DMS114 treated with DMSO at 0.1 percent for 48 hours (cell line): ENCODE measurements around the gene TMEM229B.

Source experiments
- DNase-seq: peaks from one replicate; lab custom pipeline; 2025; ENCODE audit not compliant: unreplicated experiment; lab: John Stamatoyannopoulos, UW

Gene TMEM229B

DNA sequence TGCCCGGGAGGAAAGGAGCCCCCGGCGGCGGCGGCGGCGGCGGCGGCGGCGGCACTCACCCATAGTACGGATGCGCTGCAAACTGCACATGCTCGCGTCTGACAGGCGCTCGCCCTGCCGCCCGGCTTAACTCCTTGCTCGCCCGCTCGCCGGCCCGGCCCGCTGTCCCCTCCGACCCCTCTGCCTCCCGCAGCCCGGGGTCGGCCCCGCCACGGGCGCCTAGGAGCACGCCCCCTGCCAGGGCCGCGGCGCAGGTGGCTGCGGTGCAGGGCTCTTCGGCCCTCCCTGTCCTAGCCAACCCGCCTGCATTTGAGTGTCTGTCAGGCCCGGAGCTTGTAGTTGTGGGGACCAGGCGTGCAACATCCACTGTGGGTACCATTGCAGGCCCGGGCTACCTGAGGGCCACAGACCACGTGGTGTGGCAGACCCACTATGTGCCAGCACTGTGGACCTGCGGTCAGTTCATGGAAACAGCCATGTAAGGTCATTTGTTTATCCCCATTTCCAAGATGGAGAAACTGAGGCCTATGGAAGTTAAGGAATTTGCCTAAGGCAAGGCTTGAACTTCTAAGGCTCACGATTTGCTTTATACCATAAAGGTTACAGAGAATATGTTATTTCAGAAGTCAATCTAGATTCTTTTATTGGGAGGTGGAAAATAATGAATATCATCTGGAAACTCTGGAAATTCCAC, 27.0 kb upstream of the TMEM229B start:
- no peak for DNase-seq

DNA sequence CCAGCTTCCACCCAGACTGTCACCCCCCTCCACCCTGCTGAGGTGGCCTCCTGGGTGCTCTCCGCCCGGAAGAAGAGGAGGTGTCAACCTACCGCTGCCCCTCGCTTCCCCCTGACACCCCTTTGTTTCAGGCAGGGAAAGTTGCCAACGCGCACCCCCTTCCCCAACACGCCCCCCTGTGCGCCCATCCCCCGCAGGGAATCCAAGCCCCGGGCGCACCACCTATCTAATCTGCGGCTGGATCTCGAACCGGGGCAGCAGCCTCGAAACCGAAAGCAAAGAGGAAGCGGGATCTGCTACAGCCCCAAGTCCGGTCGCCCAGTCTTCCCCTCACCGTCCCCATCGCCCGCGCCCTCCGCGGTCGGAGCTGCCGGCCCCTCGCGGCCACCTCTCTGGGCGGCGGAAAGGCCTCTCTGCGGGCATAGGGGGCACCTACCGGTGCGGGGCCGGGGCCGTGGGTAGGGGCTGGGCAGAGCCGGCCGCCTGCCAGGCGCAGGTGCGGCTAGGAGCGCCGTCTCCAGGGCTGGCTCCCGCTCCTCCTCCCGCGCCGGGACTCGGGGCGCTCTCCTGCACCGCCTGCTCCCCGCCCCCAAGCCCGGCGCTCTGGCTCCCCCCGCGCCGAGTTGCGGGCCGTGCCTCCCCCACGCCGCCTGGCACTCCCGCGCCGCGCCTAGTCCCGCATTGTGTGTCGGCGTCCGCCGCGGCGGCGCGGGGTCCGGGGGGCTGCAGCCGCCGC, 26.3 kb upstream of the TMEM229B start:
- no peak for DNase-seq

DNA sequence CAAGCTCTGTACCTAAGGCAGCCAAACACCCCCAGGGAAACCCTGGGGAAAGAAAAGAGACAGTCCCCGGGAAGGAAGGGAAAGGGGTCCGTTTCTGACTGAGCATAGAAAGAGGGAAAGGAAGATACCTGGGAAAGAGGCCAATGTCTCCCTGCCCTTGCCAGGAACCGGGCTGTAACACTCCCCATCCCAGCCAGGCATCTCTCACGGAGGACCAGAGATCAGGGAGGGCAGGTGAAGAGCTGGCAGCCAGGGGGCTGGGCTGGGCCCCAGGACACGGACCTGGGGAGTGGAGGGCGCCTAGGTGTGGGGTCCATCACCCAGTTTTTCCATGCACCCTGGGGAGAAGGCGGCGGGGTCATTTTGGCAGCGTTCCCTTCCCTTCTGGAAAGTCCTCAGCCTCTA, 25.7 kb upstream of the TMEM229B start:
- no peak for DNase-seq

DNA sequence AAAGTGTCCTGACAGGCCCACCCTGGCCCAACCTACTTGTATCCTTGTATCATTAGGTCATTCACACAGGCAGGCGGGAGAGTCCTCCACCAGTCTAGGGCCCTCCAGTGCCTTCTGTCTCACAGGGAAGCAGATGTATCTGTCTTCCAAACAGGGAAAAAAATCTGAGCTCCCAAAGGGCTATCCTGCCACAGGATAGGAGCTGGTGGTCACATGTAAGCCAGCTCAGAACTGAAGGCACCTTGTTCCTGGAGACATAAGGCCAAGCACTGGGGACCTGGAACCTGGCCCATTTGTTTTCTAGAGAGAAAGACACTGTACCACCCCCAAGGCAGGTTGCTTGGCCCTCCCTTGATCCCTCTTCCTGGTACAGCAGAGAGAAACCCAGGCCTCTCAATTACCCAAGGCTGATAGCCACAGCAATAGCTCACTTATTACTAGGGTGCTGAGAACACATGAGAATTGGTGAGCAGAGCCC, 25.1 kb upstream of the TMEM229B start:
- DNase-seq = no peak

DNA sequence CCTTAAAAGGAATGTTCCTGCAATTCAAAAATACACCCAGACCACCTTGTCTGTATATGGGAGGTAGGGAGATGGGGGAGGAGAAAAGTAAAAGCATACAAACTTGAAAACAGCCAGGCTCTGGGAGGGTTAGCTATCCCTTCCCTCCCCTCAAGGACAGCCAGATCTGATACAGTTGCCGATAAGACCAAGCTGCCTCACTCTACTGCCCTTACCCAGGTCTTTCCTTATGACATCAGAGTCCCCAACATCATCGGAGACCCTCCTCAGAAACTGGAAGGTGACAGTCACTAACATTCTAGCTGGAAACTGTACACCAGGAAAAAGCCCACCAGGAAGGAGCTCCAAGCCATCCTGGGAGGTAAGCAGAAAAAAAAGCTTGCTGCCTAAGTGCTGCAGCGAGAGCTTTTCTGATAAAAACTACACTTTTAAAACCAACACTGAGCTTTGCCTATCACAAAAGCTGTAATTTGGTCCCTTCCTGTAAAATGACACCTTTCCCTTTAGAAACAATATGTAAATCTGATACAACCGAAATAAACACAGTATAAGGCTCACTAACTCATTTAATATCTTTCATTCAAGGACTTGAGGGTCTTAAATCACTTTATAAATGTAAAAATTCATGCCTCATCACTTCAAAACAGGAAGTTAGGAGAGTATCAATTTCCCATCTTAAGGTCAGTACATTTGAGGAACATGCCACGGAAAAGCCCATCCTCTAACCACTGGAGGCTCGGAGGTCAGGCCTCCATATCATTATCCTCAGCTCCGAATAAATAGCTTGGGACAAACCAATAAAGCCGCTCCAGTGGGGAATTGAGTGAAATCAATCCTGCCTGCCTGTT, 24.2 kb upstream of the TMEM229B start:
- DNase-seq = no peak

DNA sequence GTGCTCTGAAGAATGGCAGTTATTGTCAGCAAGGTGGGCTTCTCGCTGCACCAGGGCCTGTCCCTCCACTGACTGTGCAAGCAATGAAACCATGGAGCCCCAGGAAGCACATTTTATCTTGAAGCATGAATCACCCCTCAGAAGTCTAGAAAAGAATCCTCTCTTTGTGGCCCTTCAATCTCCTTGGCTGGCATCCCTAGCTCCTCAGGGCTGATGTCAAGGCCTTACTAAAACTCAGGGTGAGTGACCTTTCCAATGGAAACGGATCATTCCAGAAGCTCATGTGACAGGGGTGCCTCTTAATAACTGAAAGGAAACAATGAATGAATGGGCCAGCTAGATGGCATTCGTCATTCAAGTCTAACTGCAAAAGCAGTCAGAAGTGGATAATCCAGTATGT, 22.3 kb upstream of the TMEM229B start:
- no peak for DNase-seq

DNA sequence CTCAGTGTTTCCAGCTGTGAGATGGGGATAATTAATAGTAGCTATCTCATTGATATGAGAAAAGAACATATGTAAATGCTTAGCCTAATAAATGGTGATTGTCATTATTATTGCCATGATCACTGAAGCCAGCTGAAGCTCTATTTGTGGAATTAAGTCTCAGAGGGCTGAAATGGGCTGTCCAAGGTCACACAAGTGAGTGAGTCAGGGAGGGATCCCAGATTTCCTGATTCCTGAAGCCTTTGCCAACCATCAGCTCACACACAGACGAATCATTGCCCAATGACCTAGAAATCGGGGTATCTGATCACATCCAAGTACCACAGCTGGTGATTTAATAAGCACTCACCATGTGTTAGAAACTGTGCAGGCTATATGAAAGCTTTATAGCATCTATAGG, 21.6 kb upstream of the TMEM229B start:
- no peak for DNase-seq

DNA sequence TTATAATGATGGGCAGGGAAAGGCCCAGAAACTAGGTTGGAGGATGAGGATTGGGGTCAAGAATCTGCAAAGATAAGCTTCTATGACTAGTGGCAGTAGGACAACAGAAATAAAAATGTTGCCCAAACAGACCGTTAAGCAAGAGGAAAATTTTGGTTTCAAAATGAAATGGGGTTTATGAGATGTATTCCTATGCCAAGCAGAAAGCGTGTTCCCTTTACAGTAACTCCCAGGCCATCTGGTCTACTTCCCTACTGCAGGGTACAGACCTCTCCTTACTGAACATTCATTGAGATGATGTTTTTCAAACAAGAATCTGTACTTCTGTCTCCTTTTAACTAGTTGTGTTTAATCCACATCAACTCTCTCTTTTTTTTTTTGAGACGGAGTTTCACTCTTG, 20.4 kb upstream of the TMEM229B start:
- DNase-seq = no peak

DNA sequence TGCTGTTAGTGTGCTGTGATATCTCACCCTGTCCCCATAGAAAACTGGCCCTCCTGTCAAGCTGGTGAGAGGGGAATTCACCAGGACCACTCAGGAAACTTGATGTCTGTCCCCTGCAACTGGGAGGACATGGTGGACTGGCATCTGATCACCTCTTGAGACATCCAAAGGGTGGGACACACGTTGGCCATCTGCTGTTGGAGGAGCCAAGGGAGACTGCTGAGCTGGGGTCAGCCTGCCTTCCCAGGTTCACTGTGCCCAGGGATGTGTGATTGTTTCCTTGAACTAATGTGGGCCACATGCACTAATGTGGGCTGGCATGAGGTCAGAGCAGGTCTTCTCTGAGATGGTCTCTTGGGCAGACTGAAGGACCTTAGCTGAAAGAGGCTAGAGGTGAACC, 16.7 kb upstream of the TMEM229B start:
- DNase-seq = no peak

DNA sequence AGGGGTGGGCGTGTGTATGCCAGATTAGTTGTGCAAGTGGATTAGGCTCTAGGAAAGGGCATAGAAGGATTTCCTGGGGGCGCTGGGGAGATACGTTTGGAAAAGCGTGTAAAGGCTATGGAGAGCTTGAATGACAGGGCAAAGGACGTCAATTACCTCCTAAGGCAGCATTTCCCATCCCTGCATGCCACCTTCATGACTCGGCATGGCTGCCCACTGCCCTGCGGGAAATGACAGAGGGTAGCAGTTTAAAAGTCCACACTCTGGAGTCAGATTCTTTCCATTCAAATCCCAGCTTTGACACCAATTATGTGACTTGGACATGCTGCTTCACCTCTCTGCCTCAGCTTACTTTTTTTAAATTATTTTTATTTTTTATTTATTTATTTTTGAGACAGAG, 14.8 kb upstream of the TMEM229B start:
- no peak for DNase-seq

DNA sequence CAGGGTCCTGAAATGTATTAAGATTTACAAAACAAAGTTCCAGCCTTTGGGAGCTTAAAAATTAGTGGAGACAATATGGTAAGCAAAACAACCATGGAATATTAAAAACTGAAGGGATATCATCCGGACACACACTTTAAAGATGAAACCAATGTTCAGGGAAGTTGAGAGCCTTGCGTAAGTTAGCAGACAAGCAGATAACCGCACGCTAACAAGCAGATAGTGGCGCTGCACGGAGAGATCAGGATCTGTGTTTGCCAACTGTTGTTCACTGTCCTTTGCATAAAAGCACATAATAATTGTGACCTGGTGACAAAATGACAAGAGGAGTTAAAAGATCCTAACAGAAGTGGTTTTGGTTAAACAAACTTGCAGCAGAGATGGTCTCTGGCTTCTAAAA, 14.3 kb upstream of the TMEM229B start:
- no peak for DNase-seq

DNA sequence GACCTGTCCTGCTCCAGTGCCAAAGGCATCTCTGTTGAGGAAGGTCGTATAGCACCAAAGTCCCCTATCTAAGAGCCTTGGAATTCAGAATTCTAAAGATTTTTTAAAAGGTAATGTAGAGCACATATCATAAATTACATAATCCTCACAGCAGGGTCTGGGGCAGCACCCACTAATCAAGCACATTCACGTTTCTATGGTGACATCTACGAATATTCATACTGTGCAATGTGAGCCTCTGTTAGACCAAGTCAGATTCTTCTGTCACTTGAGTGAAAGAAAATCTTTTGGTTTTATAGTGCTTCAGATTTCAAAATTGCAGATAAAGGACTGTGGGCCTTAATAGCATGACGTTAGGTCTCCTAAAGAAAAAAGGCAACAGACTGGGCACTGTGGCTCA, 13.1 kb upstream of the TMEM229B start:
- DNase-seq = no peak

DNA sequence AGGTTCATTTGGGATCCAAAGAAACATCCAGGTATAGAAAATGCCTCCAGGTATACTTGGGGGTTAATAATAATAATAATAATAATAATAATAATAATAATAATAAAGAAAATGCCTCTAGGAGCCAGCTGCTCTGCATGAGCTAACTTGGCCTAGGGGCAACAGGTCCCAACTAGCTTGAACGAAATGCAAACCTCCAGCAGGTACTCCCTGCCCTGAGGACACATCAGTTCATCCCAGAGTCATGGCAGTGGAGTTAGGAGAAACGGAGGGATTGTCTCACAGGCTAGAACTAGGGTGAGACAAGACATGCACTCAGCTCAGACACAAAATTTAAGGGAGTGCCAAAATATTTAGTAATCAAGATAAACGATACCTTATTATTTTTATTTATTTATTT, 12.5 kb upstream of the TMEM229B start:
- DNase-seq = no peak

DNA sequence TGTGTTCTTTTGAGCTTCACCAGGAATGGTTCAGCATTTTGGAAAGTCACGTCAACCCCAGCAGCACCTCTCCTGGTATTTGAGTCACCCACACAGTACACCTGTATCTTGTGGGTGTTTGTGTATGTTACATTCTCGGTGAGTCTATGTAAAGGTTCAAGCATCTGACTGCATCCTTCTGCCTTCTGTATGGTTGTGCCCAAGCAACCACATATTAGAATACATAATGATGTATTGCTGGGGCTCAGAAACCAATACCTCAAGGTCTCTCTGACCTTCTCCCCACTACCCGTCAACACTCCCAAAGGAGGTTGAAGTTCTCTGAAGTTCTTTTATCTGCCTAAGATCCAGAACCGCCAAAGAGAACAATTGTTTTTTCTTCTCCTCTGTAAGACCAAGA, 9.2 kb upstream of the TMEM229B start:
- DNase-seq = no peak

DNA sequence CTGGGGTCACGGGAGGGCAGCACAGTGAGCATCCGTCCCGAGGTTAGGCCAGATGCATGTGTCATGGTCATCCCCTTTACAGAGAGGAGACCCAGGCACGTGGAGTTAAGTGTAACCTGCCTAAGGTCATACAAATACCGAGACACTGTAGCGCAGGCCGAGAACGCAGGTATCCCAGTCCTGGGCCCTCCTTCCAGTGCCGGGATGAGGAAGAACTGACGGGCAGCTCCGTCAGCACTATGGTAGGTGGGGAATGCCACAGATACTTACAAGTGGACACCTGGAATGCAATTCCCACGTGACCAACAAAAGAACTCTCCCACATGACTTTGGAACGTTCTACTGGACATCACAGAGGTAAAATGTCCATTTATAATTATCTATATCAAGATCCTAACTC, 8.7 kb upstream of the TMEM229B start:
- DNase-seq = no peak

DNA sequence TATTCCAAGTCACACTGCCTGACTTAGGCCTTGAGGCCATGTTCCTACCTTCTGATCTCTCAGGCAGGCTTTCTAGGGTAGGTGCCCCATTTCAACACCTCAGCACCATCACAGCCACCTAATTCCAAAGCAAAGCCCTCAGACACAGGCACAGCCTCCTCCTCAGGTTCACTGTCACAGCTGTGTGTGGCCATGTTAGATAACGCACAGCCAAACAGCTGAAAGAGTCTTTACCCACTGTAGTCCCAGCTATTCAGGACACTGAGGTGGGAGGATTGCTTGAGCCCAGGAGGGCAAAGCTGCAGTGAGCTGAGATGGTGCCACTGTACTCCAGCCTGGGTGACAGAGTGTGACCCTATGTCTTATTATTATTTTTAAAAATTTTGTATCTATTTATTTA, 7.3 kb upstream of the TMEM229B start:
- no peak for DNase-seq

DNA sequence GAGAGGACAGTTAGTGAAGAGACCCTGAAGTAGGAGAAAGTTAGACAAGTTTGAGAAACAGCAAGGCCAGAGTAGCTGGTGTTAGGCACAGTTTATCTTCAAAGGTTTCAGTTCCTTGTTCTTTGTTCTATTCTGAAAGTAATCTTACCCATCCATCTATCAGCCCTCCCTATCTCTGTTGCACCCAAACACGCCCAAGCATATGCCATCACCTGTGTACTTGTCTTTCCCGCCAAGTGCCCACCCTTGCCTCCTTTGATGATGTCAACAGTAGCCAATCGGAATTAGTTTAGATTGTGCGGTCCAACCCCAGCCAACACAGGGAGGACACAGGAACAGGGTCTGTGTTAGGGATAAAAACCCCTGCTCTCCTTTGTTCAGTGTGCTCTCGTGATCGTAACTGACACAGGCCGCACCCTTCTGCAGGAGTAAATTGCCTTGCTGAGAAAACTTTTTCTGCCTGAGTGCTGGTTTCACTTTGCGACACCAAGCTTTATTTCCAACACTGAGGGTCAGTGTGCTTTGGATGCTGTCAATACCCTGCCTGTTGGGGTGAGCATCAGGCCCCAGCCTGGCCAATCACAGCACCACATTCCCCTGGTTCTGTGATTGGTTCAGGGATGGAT, 4.7 kb upstream of the TMEM229B start:
- DNase-seq = no peak

DNA sequence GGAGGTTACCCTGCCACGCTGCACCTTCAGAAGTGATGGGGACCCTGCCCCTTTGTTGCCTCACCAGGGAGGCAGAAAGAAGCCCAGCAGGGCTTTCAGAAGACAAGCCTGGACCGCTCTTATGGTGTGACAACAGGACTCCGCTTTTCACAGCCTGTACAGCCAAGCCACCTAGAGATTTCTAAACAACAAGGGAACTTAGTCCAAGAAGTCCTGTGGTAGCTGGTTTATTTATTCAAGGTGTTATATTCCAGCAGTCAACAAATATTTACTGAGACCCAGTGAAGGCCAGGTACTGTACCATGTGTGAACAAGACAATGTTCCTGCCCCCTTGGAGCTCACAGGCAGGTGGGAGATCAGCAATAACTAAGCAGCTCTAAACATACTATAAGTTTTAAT, 4.0 kb upstream of the TMEM229B start:
- no peak for DNase-seq

DNA sequence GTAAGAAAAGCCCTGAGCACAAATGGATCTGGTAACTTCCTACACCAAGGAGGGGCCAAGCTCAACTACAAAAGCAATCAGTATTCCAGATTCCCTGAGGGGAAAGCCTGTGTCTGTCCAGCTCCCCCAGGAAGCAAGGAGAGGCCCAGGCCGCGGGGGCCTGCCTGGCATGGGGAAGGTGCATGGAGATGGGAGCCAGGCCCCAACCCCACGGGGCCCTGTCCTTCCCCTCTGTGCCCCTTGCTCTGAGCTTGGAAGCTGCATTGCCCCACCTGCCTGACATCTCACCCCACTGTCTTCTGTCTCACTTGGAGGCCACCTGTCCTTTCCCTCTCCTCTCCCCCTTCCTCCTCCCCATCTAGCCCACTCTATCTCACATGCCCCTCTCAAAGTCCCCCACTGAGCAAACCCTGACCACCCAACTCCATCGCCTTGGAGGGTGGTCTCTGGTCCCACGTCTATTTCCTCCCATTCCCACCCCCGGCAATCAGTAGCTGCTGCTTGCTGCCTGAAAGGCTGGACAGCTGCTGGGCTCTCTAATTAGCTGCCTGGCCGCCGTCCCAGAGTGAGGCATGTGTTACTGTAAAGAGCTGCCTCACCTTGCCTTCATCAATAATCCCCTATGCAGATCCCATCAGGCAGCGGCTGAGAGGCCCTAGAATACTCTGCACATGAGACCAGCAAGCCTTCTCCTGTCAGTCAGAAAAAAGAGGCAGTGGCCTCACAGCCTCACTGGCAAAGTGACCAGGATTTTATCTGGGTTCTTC, 3.4 kb upstream of the TMEM229B start:
- no peak for DNase-seq

DNA sequence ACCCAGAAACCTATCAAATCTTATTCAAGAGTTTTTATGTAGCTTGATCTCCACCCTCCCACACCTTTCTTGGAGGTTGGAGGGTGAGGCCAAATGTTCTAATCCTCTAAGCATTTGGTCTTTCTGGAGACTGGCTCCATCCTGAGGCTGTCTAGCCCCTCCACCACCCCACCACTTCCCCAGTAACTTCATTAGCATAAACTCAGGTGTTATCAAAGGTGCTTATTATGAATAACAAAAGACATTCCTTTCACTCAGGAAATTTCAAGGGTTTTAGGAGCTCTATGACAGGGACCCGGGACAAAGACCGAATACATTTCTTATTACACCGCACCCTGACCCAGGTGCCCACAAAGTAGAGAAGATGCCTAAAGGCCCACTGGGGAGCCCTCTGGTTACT, 2.8 kb upstream of the TMEM229B start:
- DNase-seq = no peak

DNA sequence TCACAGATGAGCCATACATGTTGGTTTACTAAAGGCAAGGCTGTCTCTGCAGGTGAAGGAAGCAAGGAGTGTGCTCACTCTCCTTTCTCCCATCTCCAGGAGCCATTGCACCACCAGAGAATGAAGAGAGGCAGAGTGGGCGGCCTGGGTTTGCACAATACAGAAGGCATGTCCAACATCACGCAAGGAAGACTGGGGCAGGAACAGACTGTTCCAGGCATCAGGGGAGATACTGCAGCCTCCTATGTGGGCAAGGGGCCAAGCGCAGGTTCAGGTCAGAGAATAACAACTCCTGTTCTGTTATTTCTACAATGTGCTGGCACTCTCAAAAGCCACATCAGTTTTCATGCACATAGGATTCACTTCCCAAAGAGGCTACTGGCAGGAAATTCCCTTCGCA, 1.7 kb upstream of the TMEM229B start:
- DNase-seq = no peak
